Stimulated activated CD8-positive, alpha-beta memory T cell treated with anti-CD3 and anti-CD28 coated beads, Interleukin-12 subunit alpha, Interleukin-12 subunit beta, amount 100 ng/mL, for 24 hours (primary cell): ENCODE measurements around the gene AK4.
"Not testable (repeated sequence)": the region's sequence is repeated elsewhere in the genome, so short reads cannot be mapped to it uniquely, and the experiment has no call there.

Experiments
- DNase-seq: peaks from one replicate; pipeline ENCODE4 v3.0.0-alpha.2; 2020; ENCODE audit errors: extremely low read depth

The AK4 gene

GRCh38 chr1:65150583-65151263 is 2.7 kb downstream of the AK4 start:
- no peak for DNase-seq

- no peak for DNase-seq
Observed at GRCh38 chr1:65151641-65152040, 3.6 kb downstream of the AK4 start.

GRCh38 chr1:65153635-65154034 is 5.6 kb downstream of the AK4 start:
- no peak for DNase-seq

- DNase-seq: no peak
Observed at GRCh38 chr1:65156910-65157545, 9.0 kb downstream of the AK4 start.

- no peak for DNase-seq
Observed at GRCh38 chr1:65157546-65157941, 9.5 kb downstream of the AK4 start.

- DNase-seq: not testable (repeated sequence)
Observed at GRCh38 chr1:65159291-65159688, 11.3 kb downstream of the AK4 start.

- DNase-seq: no peak
Observed at GRCh38 chr1:65159801-65160523, 12.0 kb downstream of the AK4 start.

- DNase-seq: no peak
Observed at GRCh38 chr1:65163201-65163805, 15.3 kb downstream of the AK4 start.

GRCh38 chr1:65164101-65164500 is 16.1 kb downstream of the AK4 start:
- not testable (repeated sequence) for DNase-seq

GRCh38 chr1:65164633-65165032 is 16.6 kb downstream of the AK4 start:
- no peak for DNase-seq

- no peak for DNase-seq
Observed at GRCh38 chr1:65165269-65165993, 17.4 kb downstream of the AK4 start.

GRCh38 chr1:65166572-65167305 is 18.7 kb downstream of the AK4 start:
- DNase-seq: no peak

GRCh38 chr1:65167586-65168242 is 19.7 kb downstream of the AK4 start:
- no peak for DNase-seq

- no peak for DNase-seq
Observed at GRCh38 chr1:65168867-65169266, 20.9 kb downstream of the AK4 start.

GRCh38 chr1:65170511-65171142 is 22.6 kb downstream of the AK4 start:
- no peak for DNase-seq

- no peak for DNase-seq
Observed at GRCh38 chr1:65172936-65173690, 25.1 kb downstream of the AK4 start.

- DNase-seq: no peak
Observed at GRCh38 chr1:65174585-65174984, 26.6 kb downstream of the AK4 start.

GRCh38 chr1:65175171-65176055 is 27.4 kb downstream of the AK4 start:
- no peak for DNase-seq
